CD4-positive, alpha-beta T cell treated with Interleukin-17A for 4 hours (primary cell): Measurements from ENCODE around the gene PNMT.

ENCODE experiments used
- DNase-seq: peaks from one replicate; pipeline ENCODE4 v3.0.0-alpha.2; 2020; ENCODE audit warnings: mixed read lengths

PNMT gene, protein sequence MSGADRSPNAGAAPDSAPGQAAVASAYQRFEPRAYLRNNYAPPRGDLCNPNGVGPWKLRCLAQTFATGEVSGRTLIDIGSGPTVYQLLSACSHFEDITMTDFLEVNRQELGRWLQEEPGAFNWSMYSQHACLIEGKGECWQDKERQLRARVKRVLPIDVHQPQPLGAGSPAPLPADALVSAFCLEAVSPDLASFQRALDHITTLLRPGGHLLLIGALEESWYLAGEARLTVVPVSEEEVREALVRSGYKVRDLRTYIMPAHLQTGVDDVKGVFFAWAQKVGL

DNA sequence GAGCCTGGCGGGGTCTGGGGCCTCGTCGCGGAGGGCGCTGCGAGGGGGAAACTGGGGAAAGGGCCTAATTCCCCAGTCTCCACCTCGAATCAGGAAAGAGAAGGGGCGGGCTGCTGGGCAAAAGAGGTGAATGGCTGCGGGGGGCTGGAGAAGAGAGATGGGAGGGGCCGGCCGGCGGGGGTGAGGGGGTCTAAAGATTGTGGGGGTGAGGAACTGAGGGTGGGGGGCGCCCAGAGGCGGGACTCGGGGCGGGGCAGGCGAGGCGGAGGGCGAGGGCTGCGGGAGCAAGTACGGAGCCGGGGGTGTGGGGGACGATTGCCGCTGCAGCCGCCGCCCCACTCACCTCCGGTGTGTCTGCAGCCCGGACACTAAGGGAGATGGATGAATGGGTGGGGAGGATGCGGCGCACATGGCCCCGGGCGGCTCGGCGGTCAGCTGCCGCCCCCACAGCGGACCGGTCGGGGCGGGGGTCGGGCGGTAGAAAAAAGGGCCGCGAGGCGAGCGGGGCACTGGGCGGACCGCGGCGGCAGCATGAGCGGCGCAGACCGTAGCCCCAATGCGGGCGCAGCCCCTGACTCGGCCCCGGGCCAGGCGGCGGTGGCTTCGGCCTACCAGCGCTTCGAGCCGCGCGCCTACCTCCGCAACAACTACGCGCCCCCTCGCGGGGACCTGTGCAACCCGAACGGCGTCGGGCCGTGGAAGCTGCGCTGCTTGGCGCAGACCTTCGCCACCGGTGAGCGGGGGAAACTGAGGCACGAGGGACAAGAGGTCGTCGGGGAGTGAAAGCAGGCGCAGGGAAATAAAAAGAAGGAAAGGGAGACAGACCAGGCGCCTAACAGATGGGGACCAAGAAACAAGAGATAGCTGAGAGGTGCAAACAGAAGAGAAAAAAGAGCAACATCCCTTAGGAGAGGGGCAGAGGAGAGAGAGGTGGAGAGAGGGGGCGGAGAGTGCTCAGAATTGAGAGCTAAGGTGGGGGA lies at the start of gene PNMT:
TSS of gene PNMT (plus strand) at position 509 of the 980 bp plus-strand sequence. CDS start at position 532, 23 bp downstream.
- DNase-seq, result peak; percentile 85

DNA sequence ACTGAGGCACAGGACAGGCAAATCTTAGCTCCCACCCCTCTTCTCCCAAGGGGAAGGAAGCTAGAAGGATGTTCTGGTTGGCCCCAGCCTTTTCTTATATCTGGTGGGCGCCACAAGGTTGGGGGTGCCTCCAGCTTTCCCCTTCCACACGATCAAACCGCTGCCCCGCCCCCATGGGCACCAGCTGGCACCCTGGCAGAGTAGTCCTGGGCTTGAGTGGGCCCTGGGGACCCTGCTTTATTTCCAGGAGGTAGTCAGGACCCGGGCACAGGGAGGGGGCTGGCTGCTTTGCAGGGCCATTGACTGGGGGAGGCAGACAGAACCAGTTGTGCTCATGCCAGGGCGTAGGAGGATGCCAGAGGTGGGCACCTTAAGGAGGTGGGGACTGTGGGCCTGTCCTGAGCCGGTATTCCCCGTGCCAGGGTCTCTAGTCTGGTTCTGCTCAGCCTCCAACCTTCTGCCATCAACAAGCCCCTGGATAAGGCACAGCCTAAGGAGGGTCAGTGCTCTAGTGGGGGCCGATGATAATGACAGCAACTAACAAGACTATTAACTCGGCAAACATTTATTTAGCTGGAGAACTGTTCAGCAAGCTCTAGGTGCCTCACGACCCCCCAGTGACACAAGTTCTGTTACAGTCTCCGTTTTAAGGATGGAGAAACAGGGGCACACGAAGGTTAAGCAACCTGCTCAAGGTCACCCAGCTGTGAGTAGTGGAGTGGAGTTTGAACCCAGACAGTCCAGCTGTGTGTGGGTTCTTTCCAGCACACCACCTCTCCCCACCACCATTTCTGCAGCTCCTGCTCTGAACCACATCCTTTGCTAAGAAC lies 49.1 kb upstream of the PNMT start:
- DNase-seq, result no peak

- DNase-seq, result no peak
Measured at GRCh38 chr17:39619786-39620101, 48.5 kb upstream of the PNMT start.

DNA sequence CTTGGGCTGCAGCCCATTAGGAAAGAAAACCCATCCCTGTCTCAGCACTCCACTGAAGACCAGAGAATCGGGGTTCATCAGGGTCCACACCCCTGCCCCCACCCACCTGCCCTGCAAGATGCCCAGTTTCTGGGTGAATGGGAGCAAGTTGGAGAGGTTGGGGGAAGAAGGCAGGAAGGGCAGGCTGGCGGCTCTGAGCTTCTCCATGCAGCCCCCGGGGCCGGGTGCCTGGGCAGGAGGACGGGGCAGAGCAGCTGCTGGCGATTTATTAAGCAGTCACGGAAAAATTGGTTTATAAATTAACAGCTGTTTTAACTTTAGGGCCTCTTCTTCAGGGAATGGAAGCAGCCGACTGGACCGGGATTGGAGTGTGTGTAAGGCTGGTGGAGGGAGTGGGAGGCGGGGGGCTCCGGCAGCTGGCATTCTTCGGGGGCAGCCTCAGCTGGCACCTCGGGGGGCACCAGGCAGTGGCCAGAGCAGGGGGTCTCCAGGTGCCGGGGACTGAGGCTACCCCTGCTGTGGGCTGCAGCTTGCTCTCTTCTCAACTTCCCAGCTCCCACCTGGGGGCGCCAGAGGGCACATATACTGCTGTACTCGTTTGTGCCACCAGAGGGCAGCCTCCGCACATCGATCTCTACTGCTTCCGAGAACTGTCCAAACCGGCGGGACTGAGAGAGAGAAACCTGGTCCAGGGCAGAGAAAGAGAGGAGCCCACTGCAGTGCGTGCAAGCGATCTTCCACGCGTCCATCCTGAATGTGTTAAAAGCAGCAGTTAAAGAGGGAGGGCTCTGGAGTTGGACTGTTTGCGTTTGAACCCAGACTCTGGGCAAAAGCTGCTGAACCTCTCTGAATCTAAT lies 46.5 kb upstream of the PNMT start:
- DNase-seq, result peak; percentile 89

DNA sequence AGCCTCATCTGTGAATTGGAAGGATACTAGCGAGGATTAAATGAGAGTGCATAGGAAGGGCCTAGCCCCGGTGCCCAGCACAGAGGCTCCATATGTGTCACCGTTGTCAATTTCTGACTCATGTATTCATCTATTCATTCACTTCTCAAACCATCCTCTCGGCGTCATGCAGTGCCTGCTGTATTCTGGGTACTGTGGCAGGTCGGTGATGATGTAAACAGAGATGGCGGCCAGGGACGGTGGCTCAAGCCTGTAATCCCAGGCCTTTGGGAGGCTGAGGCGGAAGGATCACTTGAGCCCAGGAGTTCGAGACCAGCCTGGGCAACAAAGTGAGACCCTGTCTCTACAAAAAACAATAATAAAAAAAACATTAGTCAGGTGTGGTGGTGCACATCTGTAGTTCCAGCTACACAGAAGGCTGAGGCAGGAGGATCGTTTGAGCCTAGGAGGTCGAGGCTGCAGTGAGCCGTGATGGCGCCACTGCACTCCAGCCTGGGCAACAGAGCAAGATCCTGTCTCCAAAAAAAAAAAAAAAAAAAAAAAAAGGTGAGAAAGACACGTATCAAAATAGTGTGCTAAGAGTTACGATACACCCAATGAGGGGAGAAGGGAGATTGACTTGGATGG lies 45.8 kb upstream of the PNMT start:
- DNase-seq, result peak; percentile 39

DNA sequence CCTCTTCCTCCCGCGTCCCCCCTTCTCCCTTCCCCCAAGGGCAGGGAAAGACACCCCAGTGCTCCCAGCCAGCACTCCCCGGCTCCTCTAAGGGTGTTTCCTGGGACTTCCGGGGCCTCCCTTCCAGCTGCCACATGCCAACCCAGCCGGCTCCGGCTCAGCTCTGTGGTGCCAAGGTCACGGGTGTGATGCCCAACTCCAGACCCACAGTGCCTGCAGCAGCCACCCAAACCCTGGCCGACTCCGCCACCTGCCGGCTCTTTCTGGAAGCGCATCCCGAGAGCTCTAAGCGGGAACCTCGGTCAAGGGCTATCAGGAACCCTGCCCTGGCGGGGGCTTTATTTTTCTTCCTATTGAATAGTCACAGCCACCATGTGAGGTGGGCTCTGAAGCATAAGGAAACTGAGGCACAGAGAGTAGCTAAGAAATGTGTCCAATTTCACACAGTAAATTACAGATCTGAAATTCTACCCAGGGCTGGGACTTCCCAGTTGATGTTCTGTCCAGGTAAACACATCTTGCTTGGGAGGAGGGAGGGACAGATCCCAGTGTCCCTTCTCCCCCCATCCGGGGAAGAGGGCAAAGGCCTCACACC lies 44.8 kb upstream of the PNMT start:
- DNase-seq, result peak; percentile 90

GRCh38 chr17:39624313-39624712 lies 43.9 kb upstream of the PNMT start:
- no peak for DNase-seq

DNA sequence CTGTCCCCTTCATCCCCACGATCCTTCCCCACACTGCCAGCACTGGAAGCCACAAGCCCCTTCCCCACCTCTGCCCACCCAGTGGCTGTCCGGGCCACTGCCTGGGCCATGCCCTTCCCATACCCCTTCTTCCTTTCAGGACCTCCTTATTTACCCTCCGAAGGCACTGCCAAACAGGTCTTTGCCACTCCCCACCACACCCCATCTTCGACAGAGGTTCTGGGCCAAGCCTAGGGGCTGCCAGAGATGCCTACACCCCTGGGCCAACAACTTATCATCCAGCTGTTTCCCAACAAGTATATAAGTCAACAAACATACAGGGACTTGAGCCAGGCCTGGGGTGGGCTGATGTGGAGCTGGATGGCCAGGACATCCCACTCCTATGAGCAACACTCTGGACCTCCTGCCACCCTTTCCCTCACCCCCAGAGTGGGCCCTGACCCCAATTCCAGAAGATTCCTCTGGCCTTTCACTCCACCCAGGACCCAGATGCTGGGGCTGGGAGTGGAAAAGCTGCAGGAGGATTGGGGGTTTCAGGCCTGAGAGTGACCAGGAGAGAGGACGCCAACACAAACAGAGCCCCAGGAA lies 43.0 kb upstream of the PNMT start:
- DNase-seq, result no peak

DNA sequence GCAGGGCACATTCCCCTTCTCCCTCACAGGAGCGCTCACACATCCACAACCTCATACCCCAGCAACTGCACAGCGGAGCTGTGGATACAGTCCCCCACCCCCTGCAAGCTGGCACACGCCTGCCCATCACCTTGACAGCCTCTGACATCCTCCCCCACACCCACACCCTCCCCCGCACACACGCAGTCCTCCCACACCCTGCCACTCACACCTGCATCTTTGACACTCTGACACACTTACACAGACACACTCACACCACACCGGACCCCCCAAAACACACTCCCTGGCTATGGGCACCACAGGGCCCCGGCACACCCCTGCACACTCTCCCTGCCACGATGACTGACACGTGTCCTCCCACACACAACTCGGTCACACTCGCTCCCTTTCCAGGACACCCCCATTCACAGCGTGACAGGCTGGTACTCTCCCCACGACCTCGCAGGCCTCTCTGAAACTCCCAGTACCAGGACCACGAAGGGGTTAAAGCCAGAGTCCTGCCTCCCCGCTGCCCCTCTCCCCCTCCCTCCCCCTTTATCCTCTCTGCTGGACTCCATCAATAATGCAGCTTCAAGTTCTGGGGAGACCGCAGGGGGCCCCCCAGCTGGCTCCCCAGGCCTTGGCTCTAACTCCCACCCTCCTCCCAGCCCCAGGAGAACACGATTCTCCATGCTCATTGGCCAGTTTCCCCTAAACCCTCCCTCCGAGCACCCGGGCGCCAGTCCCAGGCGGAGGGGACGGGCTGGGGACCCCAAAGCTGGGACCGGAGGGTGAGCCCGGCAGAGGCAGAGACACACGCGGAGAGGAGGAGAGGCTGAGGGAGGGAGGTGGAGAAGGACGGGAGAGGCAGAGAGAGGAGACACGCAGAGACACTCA lies 41.8 kb upstream of the PNMT start, which contains the start of gene PPP1R1B:
TSS of gene PPP1R1B (plus strand) at position 782 of the 876 bp plus-strand sequence. CDS start 441 bp downstream, outside the sequence.
- DNase-seq, result no peak

- DNase-seq, result no peak
Measured at GRCh38 chr17:39627047-39627711, 41.1 kb upstream of the PNMT start.

- no peak for DNase-seq
Measured at GRCh38 chr17:39627712-39628516, 40.3 kb upstream of the PNMT start.

DNA sequence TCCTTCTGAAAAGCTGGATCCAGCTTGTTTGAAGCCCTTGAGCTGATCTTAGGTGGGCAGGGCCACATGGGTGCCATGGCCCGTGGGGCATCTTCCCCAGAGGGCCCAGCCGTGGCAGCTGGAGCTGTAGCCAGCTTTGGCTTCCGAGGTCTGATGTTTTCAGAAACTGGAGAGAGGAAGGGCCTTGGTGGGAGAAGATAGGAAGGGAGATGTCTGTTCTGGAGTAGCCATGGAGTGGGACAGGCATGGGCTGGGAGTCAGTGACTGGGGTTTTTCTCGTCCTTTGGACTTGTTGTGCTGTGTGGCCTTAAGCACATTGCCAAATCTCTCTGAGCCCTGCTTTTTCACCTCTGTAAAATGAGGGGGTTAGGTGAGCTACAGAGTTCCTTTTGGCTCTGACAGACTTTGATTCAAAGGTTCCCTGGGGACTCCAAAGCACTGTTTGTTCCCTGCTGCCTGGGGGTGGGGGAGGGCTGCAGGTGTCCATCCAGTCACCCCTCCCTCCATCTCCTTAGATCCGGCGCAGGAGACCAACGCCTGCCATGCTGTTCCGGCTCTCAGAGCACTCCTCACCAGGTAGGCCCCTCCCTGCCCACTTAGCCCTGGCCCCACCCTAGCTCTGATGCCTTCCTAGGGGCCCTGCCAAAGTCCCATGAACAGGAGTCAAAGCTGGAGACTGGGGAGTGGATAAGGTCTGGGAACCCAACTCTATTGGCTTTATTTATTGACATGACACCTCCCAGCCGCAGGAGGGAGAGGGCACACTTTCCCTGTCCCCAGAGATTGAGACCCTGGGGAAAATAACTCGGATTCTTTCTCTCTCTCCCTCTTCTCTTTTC lies 39.4 kb upstream of the PNMT start:
- no peak for DNase-seq

- no peak for DNase-seq
Measured at GRCh38 chr17:39629494-39629880, 38.8 kb upstream of the PNMT start.

- DNase-seq, result no peak
Measured at GRCh38 chr17:39629898-39630297, 38.4 kb upstream of the PNMT start.

GRCh38 chr17:39631403-39631802 lies 36.9 kb upstream of the PNMT start:
- DNase-seq, result no peak

- no peak for DNase-seq
Measured at GRCh38 chr17:39632153-39632941, 35.9 kb upstream of the PNMT start.
